BE2C (cell line): ENCODE data around the gene POLR2L.

Source experiments
- DNase-seq: peaks from one replicate; pipeline ENCODE4 v3.0.0-alpha.2; 2020
- H3K27me3 ChIP-seq: fragments of 250-450 bp; sonication (Bioruptor Pico); 2 replicates; pipeline ENCODE4 v1.5.1; 2020; ENCODE audit warnings: mild to moderate bottlenecking
- H3K36me3 ChIP-seq: fragments of 250-450 bp; sonication (Bioruptor Pico); 2 replicates; pipeline ENCODE4 v1.5.1; 2020; ENCODE audit warnings: mild to moderate bottlenecking
- H3K4me1 ChIP-seq: fragments of 250-450 bp; sonication (Bioruptor Pico); 2 replicates; pipeline ENCODE4 v1.5.1; 2020
- H3K4me3 ChIP-seq: 2 replicates; pipeline ENCODE4 v1.5.1; 2011; ENCODE audit warnings: low read depth, low read length
- H3K9me3 ChIP-seq: fragments of 250-450 bp; sonication (Bioruptor Pico); 2 replicates; pipeline ENCODE4 v1.5.1; 2020
- TF ChIP-seq, protein P1 (sequence below): IDR thresholded peaks from 2 replicates; pipeline ENCODE4 v1.5.1; 2012; ENCODE audit warnings: mild to moderate bottlenecking, low read depth, low read length

POLR2L gene

GRCh38 chr11:832529-833113 lies 9.7 kb downstream of the POLR2L start, which contains the start of gene CD151:
Gene CD151, plus strand, starts transcription at chr11:832952. Its CDS starts 3,118 bp downstream, at chr11:836070.
- no peaks in the 10 kb centered on the region for H3K9me3 ChIP-seq
- peak; percentile 67 for DNase-seq
- TF ChIP-seq, protein P1, sequence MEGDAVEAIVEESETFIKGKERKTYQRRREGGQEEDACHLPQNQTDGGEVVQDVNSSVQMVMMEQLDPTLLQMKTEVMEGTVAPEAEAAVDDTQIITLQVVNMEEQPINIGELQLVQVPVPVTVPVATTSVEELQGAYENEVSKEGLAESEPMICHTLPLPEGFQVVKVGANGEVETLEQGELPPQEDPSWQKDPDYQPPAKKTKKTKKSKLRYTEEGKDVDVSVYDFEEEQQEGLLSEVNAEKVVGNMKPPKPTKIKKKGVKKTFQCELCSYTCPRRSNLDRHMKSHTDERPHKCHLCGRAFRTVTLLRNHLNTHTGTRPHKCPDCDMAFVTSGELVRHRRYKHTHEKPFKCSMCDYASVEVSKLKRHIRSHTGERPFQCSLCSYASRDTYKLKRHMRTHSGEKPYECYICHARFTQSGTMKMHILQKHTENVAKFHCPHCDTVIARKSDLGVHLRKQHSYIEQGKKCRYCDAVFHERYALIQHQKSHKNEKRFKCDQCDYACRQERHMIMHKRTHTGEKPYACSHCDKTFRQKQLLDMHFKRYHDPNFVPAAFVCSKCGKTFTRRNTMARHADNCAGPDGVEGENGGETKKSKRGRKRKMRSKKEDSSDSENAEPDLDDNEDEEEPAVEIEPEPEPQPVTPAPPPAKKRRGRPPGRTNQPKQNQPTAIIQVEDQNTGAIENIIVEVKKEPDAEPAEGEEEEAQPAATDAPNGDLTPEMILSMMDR: no peak
- H3K27me3 ChIP-seq: peaks cover 21% of the 10 kb centered on the region
- peak within 1 kb of the TSS; percentile 58 for H3K4me3 ChIP-seq
- H3K4me1 ChIP-seq: peaks cover 15% of the 10 kb centered on the region
- H3K36me3 ChIP-seq: no peaks in the 10 kb centered on the region; the same call in 1 of the 2 replicates

DNA sequence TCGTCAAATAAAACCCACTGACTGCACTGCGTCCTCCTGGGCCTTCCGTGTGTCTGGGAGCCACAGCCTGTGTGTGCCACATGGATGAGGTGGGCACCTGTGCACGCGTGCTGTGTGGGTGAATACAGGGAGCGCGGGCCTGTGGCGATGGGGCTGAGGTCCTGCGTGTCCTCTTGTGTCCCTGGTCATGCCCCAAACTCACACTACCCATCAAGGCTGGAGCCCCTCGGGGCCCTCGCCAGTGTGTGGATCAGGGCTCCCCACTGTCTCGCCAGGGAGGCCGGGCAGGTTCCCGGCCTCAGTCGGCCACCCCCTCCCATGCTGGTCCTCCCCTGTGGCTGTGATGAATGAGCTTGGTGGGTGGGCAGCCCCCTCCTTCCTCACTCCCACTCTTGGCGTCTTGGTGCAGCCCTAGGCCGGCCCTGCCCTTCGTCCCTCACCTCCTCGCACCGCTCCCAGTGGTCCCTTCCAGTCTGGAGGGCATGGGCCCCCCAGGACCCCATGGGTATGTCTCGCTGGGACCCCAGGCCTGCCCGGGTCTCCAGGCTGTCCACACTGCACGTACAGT lies 10.3 kb downstream of the POLR2L start:
- H3K36me3 ChIP-seq: no peaks in the 10 kb centered on the region; the same call in 1 of the 2 replicates
- no peak for DNase-seq
- H3K27me3 ChIP-seq: peaks cover 27% of the 10 kb centered on the region
- H3K4me3 ChIP-seq: peak overlapping the region; percentile 32
- TF ChIP-seq, protein P1: no peak
- H3K9me3 ChIP-seq: no peaks in the 10 kb centered on the region
- peaks cover 15% of the 10 kb centered on the region for H3K4me1 ChIP-seq

GRCh38 chr11:831118-831864 lies 11.0 kb downstream of the POLR2L start:
- peaks cover 35% of the 10 kb centered on the region for H3K27me3 ChIP-seq
- H3K36me3 ChIP-seq: no peaks in the 10 kb centered on the region
- peak; percentile 46 for DNase-seq
- no peak overlapping the region; the same call in 1 of the 2 replicates for H3K4me3 ChIP-seq
- H3K9me3 ChIP-seq: no peaks in the 10 kb centered on the region
- H3K4me1 ChIP-seq: peaks cover 15% of the 10 kb centered on the region
- TF ChIP-seq, protein P1: no peak

GRCh38 chr11:830295-831117 lies 11.8 kb downstream of the POLR2L start:
- H3K4me1 ChIP-seq: peaks cover 15% of the 10 kb centered on the region
- no peaks in the 10 kb centered on the region for H3K9me3 ChIP-seq
- peak overlapping the region; percentile 35 for H3K4me3 ChIP-seq
- H3K36me3 ChIP-seq: no peaks in the 10 kb centered on the region
- TF ChIP-seq, protein P1: no peak
- H3K27me3 ChIP-seq: peaks cover 35% of the 10 kb centered on the region
- peak; percentile 81 for DNase-seq

DNA sequence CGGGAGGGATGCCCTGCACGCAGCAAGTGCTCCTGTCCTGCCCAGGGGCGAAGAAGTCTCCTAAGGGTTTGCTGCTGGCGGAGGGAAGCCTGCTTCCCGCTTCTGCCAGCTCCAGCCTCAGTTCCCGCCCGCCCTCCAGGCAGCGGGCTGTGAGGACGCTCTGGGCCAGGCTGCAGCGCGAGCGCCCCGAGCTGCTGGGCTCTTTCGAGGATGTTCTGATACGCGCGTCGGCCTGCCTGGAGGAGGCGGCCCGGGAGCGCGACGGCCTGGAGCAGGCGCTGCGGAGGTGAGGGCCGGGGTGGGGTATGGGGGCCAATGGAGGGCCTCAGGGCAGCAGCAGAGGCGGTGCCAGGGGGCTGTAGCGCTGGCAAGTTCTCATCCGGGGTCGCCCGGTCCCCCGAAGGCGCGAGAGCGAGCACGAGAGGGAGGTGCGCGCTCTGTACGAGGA lies 12.5 kb downstream of the POLR2L start:
- Histone ChIP-seq H3K4me1 (peaks cover 15% of the 10 kb centered on the region), H3K4me3 (no peak overlapping the region; the same call in 1 of the 2 replicates)

More for the DNA sequence above, 12.5 kb downstream of the POLR2L start:
- DNase-seq: no peak
- Histone ChIP-seq H3K36me3 (no peaks in the 10 kb centered on the region), H3K9me3 (no peaks in the 10 kb centered on the region), H3K27me3 (peaks cover 35% of the 10 kb centered on the region)
- TF ChIP-seq, protein P1: no peak
